ENCODE measurements around the gene ZKSCAN2.

- TF ChIP-seq POLR2AphosphoS5 (IDR thresholded peaks at IDR 0.05): no peak
- no peak for TF ChIP-seq CTCF (IDR thresholded peaks at IDR 0.05 in 8 of 11, conservative IDR thresholded peaks at IDR 0.05 in 3 of 11)
- no peak for TF ChIP-seq POLR2A (IDR thresholded peaks at IDR 0.05)
These were observed 2.8 kb upstream of the ZKSCAN2 start for GRCh38 chr16:25260416-25260815.

Measured in spleen (tissue), 7 donors.